Measurements from ENCODE around the gene NSUN4. TPM values are rescaled to one million over a fixed set of nuclear protein-coding genes. Genes with fewer than 3 reads are reported as not detected.

The NSUN4 gene
- total RNA-seq = 9.0 and 12.0 TPM in 2 replicates

- TF ChIP-seq CTCF (IDR thresholded peaks at IDR 0.05; ENCODE audit: insufficient read depth, low read length, severe bottlenecking) = peak; percentile 82
- FAIRE-seq (peak; percentile 66), DNase-seq (ENCODE audit: low read depth) (peak; percentile 89)
- Histone ChIP-seq H3K36me3 (ENCODE audit: control insufficient read depth, insufficient read depth, low read length) (peaks cover 15% of the 10 kb centered on the region), H3K4me3 (ENCODE audit: low read depth, low read length) (peak within 1 kb of the TSS; percentile 58), H3K27me3 (ENCODE audit: control insufficient read depth, insufficient read depth, low read length) (no peaks in the 10 kb centered on the region)
Observed at GRCh38 chr1:46340404-46341221, at the start of gene NSUN4. TSS of gene NSUN4 (plus strand) at chr1:46340807. CDS start at chr1:46340827, 20 bp downstream.

- no peak for FAIRE-seq
- Histone ChIP-seq H3K36me3 (ENCODE audit: control insufficient read depth, insufficient read depth, low read length) (peaks cover 13% of the 10 kb centered on the region), H3K4me3 (ENCODE audit: low read depth, low read length) (no peak overlapping the region), H3K27me3 (ENCODE audit: control insufficient read depth, insufficient read depth, low read length) (no peaks in the 10 kb centered on the region)
- DNase-seq (ENCODE audit: low read depth) = no peak
- no peak for TF ChIP-seq CTCF (IDR thresholded peaks at IDR 0.05; ENCODE audit: insufficient read depth, low read length, severe bottlenecking)
Observed at GRCh38 chr1:46295306-46295705, 45.3 kb upstream of the NSUN4 start.

- Histone ChIP-seq H3K27me3 (ENCODE audit: control insufficient read depth, insufficient read depth, low read length) (no peaks in the 10 kb centered on the region), H3K36me3 (ENCODE audit: control insufficient read depth, insufficient read depth, low read length) (peaks cover 13% of the 10 kb centered on the region), H3K4me3 (ENCODE audit: low read depth, low read length) (no peak overlapping the region)
- TF ChIP-seq CTCF (IDR thresholded peaks at IDR 0.05; ENCODE audit: insufficient read depth, low read length, severe bottlenecking) = no peak
- FAIRE-seq (no peak), DNase-seq (ENCODE audit: low read depth) (no peak)
Observed at GRCh38 chr1:46298387-46298786, 42.2 kb upstream of the NSUN4 start.

- FAIRE-seq = no peak
- Histone ChIP-seq H3K27me3 (ENCODE audit: control insufficient read depth, insufficient read depth, low read length) (no peaks in the 10 kb centered on the region), H3K4me3 (ENCODE audit: low read depth, low read length) (peak overlapping the region; percentile 86), H3K36me3 (ENCODE audit: control insufficient read depth, insufficient read depth, low read length) (peaks cover 8% of the 10 kb centered on the region)
- no peak for TF ChIP-seq CTCF (IDR thresholded peaks at IDR 0.05; ENCODE audit: insufficient read depth, low read length, severe bottlenecking)
- no peak for DNase-seq (ENCODE audit: low read depth)
Observed at GRCh38 chr1:46300673-46301405, 39.8 kb upstream of the NSUN4 start.

GRCh38 chr1:46301406-46301807 lies 39.2 kb upstream of the NSUN4 start:
- FAIRE-seq (no peak), DNase-seq (ENCODE audit: low read depth) (no peak)
- TF ChIP-seq CTCF (IDR thresholded peaks at IDR 0.05; ENCODE audit: insufficient read depth, low read length, severe bottlenecking) = no peak
- no peaks in the 10 kb centered on the region for H3K27me3 ChIP-seq (ENCODE audit: control insufficient read depth, insufficient read depth, low read length)
- peaks cover 8% of the 10 kb centered on the region for H3K36me3 ChIP-seq (ENCODE audit: control insufficient read depth, insufficient read depth, low read length)
- H3K4me3 ChIP-seq (ENCODE audit: low read depth, low read length) = peak overlapping the region; percentile 86
